Astrocyte of the cerebellum (primary cell): Measurements from ENCODE around the gene CYP4F11.
"Not testable (repeated sequence)": the region's sequence is repeated elsewhere in the genome, so short reads cannot be mapped to it uniquely, and the experiment has no call there.

ENCODE experiments used
- DNase-seq: peaks from one replicate; pipeline ENCODE4 v3.0.0-alpha.2; 2011; ENCODE audit warnings: low read depth
- H3K4me3 ChIP-seq: 2 replicates; pipeline ENCODE4 v1.5.1; 2011; ENCODE audit warnings: mild to moderate bottlenecking, low read depth, low read length, moderate library complexity
- in situ Hi-C: cut with HindIII; loops from 2 replicates; pipeline ENCODE4 v1.10.0; 2017; ENCODE audit warnings: low sequenced_read_pairs
- TF ChIP-seq, protein P1 (sequence below): IDR thresholded peaks from 2 replicates; pipeline ENCODE4 v1.5.1; 2012; ENCODE audit warnings: low read length, low read depth, moderate library complexity, mild to moderate bottlenecking; ENCODE audit errors: missing control alignments

Gene CYP4F11

GRCh38 chr19:15897026-15897737, 37.1 kb downstream of the CYP4F11 start:
- TF ChIP-seq, protein P1, sequence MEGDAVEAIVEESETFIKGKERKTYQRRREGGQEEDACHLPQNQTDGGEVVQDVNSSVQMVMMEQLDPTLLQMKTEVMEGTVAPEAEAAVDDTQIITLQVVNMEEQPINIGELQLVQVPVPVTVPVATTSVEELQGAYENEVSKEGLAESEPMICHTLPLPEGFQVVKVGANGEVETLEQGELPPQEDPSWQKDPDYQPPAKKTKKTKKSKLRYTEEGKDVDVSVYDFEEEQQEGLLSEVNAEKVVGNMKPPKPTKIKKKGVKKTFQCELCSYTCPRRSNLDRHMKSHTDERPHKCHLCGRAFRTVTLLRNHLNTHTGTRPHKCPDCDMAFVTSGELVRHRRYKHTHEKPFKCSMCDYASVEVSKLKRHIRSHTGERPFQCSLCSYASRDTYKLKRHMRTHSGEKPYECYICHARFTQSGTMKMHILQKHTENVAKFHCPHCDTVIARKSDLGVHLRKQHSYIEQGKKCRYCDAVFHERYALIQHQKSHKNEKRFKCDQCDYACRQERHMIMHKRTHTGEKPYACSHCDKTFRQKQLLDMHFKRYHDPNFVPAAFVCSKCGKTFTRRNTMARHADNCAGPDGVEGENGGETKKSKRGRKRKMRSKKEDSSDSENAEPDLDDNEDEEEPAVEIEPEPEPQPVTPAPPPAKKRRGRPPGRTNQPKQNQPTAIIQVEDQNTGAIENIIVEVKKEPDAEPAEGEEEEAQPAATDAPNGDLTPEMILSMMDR: no peak
- DNase-seq: no peak
- H3K4me3 ChIP-seq: no peak overlapping the region
- in situ Hi-C loops: no loop called here

DNA sequence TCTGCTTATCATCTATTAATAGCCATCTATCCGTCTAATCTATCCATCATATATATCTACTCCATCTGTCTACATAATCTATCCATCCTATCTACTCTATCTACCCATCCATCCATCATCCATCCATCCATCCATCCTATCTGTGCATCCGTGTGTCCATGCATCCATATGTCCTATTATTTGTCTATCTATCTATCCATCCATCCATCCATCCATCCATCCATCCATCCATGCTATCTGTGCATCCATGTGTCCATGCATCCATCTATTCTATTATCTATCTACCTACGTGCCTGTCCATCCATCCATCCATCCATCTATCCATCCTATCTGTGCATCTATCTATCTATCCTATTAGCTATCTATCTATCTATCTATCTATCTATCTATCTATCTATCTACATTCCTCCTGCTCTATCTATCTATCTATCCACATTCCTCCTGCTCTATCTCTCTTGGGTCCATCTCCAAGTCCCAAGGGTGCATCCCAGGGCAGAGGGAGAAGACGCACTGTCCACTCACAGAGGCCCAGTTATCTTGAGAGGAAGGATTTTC, 38.4 kb downstream of the CYP4F11 start:
- in situ Hi-C loops: no loop called here
- TF ChIP-seq, protein P1: no peak
- no peak overlapping the region for H3K4me3 ChIP-seq

GRCh38 chr19:15894359-15894758, 40.0 kb downstream of the CYP4F11 start:
- no peak for DNase-seq
- TF ChIP-seq, protein P1: no peak
- no peak overlapping the region for H3K4me3 ChIP-seq
- in situ Hi-C loops: loop anchor here (5.0 kb wide), 1 partner anchor 252 kb away; the partner anchor contains the start of gene CYP4F3

More for the DNA sequence above, 38.4 kb downstream of the CYP4F11 start:
- DNase-seq: no peak

- no peak overlapping the region for H3K4me3 ChIP-seq
- in situ Hi-C loops: loop anchor here (5.0 kb wide), 1 partner anchor 251 kb away; the partner anchor contains the start of gene CYP4F3
- DNase-seq: no peak
- TF ChIP-seq, protein P1: no peak
Observed at GRCh38 chr19:15893477-15893876, 40.9 kb downstream of the CYP4F11 start.

GRCh38 chr19:15892012-15892411, 42.3 kb downstream of the CYP4F11 start:
- no peak overlapping the region for H3K4me3 ChIP-seq
- TF ChIP-seq, protein P1: no peak
- in situ Hi-C loops: loop anchor here (5.0 kb wide), 1 partner anchor 250 kb away; the partner anchor contains the start of gene CYP4F3
- no peak for DNase-seq

GRCh38 chr19:15891434-15891833, 42.9 kb downstream of the CYP4F11 start:
- H3K4me3 ChIP-seq: no peak overlapping the region
- TF ChIP-seq, protein P1: no peak
- in situ Hi-C loops: loop anchor here (5.0 kb wide), 1 partner anchor 249 kb away; the partner anchor contains the start of gene CYP4F3
- no peak for DNase-seq

DNA sequence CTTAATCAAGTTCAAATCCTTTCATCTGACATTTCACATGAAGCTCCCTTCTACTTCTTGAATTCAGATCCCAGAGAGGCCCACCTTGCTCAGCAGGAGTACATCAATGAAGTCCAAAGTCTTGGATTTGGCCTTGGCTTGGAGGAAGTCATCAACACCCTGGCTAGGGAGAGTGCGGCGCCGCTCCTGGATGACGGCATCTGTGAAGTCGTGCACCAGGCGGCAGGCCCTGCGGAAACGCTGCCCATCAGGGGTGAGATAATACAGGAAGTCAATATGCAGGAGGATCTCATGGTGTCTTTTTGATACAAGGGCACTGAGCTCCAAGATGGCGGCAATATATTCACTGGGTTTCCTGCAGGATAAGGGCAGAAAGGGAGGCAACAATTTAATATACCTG, 45.0 kb downstream of the CYP4F11 start:
- DNase-seq, in situ Hi-C loops, H3K4me3 ChIP-seq: not testable (repeated sequence)
